Osteoblast (primary cell): Measurements from ENCODE around the gene MAU2. TPM values are rescaled to one million over a fixed set of nuclear protein-coding genes. Genes with fewer than 3 reads are reported as not detected.
"Not testable (repeated sequence)": the region's sequence is repeated elsewhere in the genome, so short reads cannot be mapped to it uniquely, and the experiment has no call there.

Experiments
- DNase-seq: peaks from one replicate; pipeline ENCODE4 v3.0.0; 2011; ENCODE audit warnings: low spot score, mixed read lengths; ENCODE audit not compliant: insufficient read length; ENCODE audit errors: missing footprints
- H2AFZ ChIP-seq: 2 replicates; pipeline ENCODE4 v1.6.0; 2011; ENCODE audit warnings: mild to moderate bottlenecking, low read length
- H3K27ac ChIP-seq: 2 replicates; pipeline ENCODE4 v1.5.1; 2011; ENCODE audit warnings: mild to moderate bottlenecking, low read depth, low read length, moderate library complexity
- H3K27me3 ChIP-seq: 2 replicates; pipeline ENCODE4 v1.6.0; 2012; ENCODE audit warnings: mild to moderate bottlenecking, control low read depth, inconsistent platforms, low read length, moderate library complexity; ENCODE audit not compliant: insufficient read depth
- H3K36me3 ChIP-seq: 2 replicates; pipeline ENCODE4 v1.5.1; 2011; ENCODE audit warnings: mild to moderate bottlenecking, low read length, control low read depth, moderate library complexity; ENCODE audit not compliant: insufficient read depth
- H3K4me1 ChIP-seq: 2 replicates; pipeline ENCODE4 v1.5.1; 2011; ENCODE audit warnings: mild to moderate bottlenecking, low read length, control low read depth, moderate library complexity; ENCODE audit not compliant: insufficient read depth
- H3K4me2 ChIP-seq: 2 replicates; pipeline ENCODE4 v1.6.0; 2011; ENCODE audit warnings: mild to moderate bottlenecking, low read length; ENCODE audit not compliant: insufficient read depth
- H3K4me3 ChIP-seq: fragments of 200-600 bp; sonication (generic); 3 replicates; pipeline ENCODE4 v1.5.1; 2012; ENCODE audit warnings: mild to moderate bottlenecking, low read length, inconsistent platforms; ENCODE audit not compliant: insufficient read depth
- H3K79me2 ChIP-seq: 2 replicates; pipeline ENCODE4 v1.6.0; 2012; ENCODE audit warnings: mild to moderate bottlenecking, low read length, control low read depth, inconsistent platforms; ENCODE audit not compliant: insufficient read depth
- H3K9me3 ChIP-seq: 2 replicates; pipeline ENCODE4 v1.5.1; 2011; ENCODE audit warnings: low read depth, low read length, control low read depth
- H4K20me1 ChIP-seq: 2 replicates; pipeline ENCODE4 v1.6.0; 2012; ENCODE audit warnings: mild to moderate bottlenecking, low read length, control low read depth; ENCODE audit not compliant: insufficient read depth
- total RNA-seq: library from RNA; depleted of rRNA; stranded (reverse); fragments of >200 nt; gene quantifications from 2 replicates; pipeline ENCODE4 v1.2.3, GENCODE V29; 2012
- TF ChIP-seq, protein P1 (sequence below): IDR thresholded peaks from 2 replicates; pipeline ENCODE4 v1.5.1; 2011; ENCODE audit warnings: mild to moderate bottlenecking, low read depth, low read length, moderate library complexity; ENCODE audit errors: extremely low read depth

MAU2 gene
- total RNA-seq, 1 donor: 39.1 TPM

DNA sequence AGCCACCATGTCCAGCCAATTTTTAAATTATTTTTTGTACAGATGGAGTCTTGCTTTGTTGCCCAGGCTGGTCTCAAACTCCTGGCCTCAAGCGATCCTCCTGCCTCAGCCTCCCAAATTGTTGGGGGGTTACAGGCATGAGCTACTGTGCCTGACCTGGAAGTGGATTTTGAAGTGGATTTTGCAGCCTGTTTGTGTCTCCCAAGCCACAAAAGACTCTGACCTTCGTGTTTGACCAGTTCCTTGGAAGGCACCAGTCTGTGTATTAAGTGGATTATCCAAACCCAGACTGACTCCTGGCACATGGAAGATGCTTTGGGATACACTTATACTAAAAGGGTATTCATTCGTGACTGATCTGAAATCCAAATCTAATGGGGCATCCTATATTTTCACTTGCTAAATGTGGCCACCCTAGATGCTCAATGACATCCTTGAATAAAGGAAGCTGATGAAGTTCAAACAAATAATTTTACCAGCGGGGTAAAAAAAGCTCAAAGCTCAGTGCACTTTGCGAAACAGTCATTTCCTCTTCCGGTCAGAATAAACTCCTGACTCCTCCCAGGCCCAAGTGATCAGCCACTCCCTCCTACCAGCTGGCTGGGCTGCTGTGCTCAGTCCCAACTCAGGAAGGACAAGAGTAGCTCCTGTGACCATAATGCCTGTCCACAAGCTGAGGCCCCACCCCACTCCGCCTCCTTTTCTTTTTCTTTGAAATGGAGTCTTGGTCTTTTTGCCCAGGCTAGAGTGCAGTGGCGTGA, 52.2 kb downstream of the MAU2 start:
- Histone ChIP-seq H3K27ac (no peak overlapping the region), H3K36me3 (no peaks in the 10 kb centered on the region), H3K9me3 (no peaks in the 10 kb centered on the region), H3K79me2 (no peaks in the 10 kb centered on the region), H3K4me3 (no peak overlapping the region), H3K4me2 (peak overlapping the region; percentile 58), H4K20me1 (no peaks in the 10 kb centered on the region), H3K4me1 (peaks cover 4% of the 10 kb centered on the region), H2AFZ (peak overlapping the region; percentile 83), H3K27me3 (no peaks in the 10 kb centered on the region)
- TF ChIP-seq, protein P1, sequence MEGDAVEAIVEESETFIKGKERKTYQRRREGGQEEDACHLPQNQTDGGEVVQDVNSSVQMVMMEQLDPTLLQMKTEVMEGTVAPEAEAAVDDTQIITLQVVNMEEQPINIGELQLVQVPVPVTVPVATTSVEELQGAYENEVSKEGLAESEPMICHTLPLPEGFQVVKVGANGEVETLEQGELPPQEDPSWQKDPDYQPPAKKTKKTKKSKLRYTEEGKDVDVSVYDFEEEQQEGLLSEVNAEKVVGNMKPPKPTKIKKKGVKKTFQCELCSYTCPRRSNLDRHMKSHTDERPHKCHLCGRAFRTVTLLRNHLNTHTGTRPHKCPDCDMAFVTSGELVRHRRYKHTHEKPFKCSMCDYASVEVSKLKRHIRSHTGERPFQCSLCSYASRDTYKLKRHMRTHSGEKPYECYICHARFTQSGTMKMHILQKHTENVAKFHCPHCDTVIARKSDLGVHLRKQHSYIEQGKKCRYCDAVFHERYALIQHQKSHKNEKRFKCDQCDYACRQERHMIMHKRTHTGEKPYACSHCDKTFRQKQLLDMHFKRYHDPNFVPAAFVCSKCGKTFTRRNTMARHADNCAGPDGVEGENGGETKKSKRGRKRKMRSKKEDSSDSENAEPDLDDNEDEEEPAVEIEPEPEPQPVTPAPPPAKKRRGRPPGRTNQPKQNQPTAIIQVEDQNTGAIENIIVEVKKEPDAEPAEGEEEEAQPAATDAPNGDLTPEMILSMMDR: no peak
- no peak for DNase-seq

DNA sequence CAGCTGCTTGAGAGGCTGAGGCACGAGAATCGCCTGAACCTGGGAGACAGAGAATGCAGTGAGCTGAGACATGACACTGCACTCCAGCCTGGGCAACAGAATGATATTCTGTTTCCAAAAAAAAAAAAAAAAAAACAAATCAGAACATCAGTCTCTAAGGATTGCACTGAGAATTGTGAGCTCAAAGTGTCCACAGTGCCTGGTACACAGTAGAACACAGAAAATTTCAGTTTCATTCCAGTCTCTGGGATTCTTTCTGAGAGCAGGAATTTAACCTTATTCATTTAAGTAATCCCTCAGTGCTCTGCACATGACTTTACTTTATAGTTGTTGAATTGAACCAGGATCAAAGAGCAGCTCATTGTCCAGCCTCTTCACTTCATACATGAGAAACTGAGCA, 58.9 kb downstream of the MAU2 start:
- H3K79me2 ChIP-seq: no peaks in the 10 kb centered on the region
- TF ChIP-seq, protein P1: no peak
- DNase-seq: no peak
- no peaks in the 10 kb centered on the region for H3K9me3 ChIP-seq
- H3K36me3 ChIP-seq: no peaks in the 10 kb centered on the region
- no peaks in the 10 kb centered on the region for H3K27me3 ChIP-seq
- H3K4me2 ChIP-seq: no peak overlapping the region
- no peak overlapping the region for H2AFZ ChIP-seq
- H3K4me1 ChIP-seq: peaks cover 8% of the 10 kb centered on the region
- no peaks in the 10 kb centered on the region for H4K20me1 ChIP-seq
- H3K27ac ChIP-seq: no peak overlapping the region
- H3K4me3 ChIP-seq: no peak overlapping the region

DNA sequence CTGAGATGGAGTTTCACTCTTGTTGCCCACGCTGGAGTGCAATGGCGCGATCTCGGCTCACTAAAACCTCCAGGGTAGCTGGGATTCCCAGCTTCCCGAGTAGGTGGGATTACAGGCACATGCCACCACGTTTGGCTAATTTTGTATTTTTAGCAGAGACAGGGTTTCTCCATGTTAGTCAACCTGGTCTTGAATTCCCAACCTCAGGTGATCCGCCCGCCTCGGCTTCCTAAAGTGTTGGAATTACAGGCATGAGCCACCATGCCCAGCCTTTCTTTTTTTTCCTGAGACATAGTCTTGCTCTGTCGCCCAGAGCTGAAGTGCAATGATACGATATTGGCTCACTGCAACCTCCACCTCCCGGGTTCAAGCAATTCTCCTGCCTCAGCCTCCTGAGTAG, 59.7 kb downstream of the MAU2 start:
- not testable (repeated sequence) for H3K4me3 ChIP-seq, H2AFZ ChIP-seq, H3K27ac ChIP-seq, H3K79me2 ChIP-seq, H3K36me3 ChIP-seq, DNase-seq, H3K27me3 ChIP-seq, H4K20me1 ChIP-seq, H3K9me3 ChIP-seq, H3K4me2 ChIP-seq
- H3K4me1 ChIP-seq: peaks cover 13% of the 10 kb centered on the region

DNA sequence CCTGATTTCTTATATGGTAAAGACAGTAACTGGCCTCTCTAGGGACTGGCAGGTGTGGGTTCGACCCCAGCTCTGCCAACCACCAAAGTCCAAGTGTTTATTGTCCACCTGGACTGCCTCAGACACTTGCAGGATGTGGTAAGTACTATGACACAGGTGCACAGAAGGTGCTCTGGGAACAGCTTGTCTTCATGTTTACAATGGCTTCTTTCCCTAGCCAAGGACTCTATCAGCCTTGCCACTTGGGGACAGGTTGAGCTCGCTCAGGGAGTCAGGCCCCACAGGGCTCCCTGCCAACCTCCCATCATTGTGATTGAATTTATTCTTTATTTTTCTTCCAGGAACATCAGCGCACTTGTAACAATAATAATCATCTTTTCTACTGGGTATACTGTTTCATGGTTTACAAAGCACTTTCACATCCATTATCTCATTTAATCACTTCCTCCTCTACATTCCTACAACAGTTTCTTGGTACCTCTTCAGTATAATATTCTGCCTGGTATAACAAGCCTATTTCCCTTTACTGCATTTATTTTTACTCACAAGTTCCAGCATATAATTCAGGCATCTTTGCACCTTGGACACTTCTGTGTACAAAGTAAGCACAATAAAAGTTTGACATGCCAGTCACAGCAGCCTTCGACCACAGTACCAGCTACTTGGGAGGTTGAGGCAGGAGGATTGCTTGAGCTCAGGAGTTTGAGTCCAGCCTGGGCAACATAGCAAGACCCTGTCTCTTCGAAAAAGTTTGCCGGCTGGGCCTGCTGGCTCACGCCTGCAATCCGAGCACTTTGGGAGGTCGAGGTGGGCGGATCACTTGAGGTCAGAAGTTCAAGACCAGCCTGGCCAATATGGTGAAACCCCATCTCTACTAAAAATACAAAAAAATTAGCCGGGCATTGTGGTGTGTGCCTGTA, 60.6 kb downstream of the MAU2 start:
- TF ChIP-seq, protein P1: no peak
- H4K20me1 ChIP-seq: no peaks in the 10 kb centered on the region
- no peaks in the 10 kb centered on the region for H3K36me3 ChIP-seq
- no peaks in the 10 kb centered on the region for H3K9me3 ChIP-seq
- H3K4me2 ChIP-seq: no peak overlapping the region
- H3K4me3 ChIP-seq: no peak overlapping the region
- DNase-seq: no peak
- peaks cover 13% of the 10 kb centered on the region for H3K4me1 ChIP-seq
- no peak overlapping the region for H3K27ac ChIP-seq
- H3K79me2 ChIP-seq: peaks cover 5% of the 10 kb centered on the region
- H2AFZ ChIP-seq: no peak overlapping the region
- no peaks in the 10 kb centered on the region for H3K27me3 ChIP-seq
